GM12878 (cell line): ENCODE results near the gene RARA. TPM values are rescaled to one million over a fixed set of nuclear protein-coding genes. Genes with fewer than 3 reads are reported as not detected.

Experiments
- ATAC-seq: fragments of 200-7000 bp; cut with Tn5 transposase; 3 replicates; pipeline ENCODE4 v1.9.1; 2020; ENCODE audit warnings: mild to moderate bottlenecking, moderate library complexity
- BruUV-seq: library from RNA; stranded (reverse); fragments of 400-500 nt; replicated peaks from 2 replicates; lab custom pipeline; 2021; lab: Mats Ljungman, UMichigan
- CTCF ChIA-PET: fragments of 300-600 bp; sonication (Branson Sonifier 250); formaldehyde crosslinking; extraction: SDS; loops from one replicate; lab custom pipeline; 2021; ENCODE audit warnings: inconsistent platforms; lab: Yijun Ruan, JAX
- POLR2A ChIA-PET: fragments of 350-600 bp; formaldehyde crosslinking; extraction: SDS; loops from one replicate; lab custom pipeline; 2021; ENCODE audit warnings: inconsistent platforms; lab: Charles Lee
- RAD21 ChIA-PET: fragments of 300-600 bp; sonication (Branson Sonifier 250); formaldehyde crosslinking; loops from one replicate; lab custom pipeline; 2023; ENCODE audit warnings: antibody characterized with exemption; ENCODE audit not compliant: unreplicated experiment; lab: Charles Lee
- SMC1A ChIA-PET: fragments of 300-600 bp; sonication (Branson Sonifier 250); formaldehyde crosslinking; loops from one replicate; lab custom pipeline; 2023; ENCODE audit not compliant: unreplicated experiment, uncharacterized antibody; lab: Charles Lee
- DNase-seq: peaks from one replicate; pipeline ENCODE4 v3.0.0-alpha.2; 2011; ENCODE audit warnings: low read depth, low spot score
- FAIRE-seq: peaks from 3 replicates; lab custom pipeline; 2011; peaks lifted over from hg19 to GRCh38; lab: Jason Lieb, UNC
- H2AFZ ChIP-seq: 2 replicates; pipeline ENCODE4 v1.6.0; 2011; ENCODE audit warnings: low read depth, low read length, control low read depth; ENCODE audit not compliant: control insufficient read depth
- H3K27ac ChIP-seq: 2 replicates; pipeline ENCODE4 v1.5.1; 2011; ENCODE audit warnings: control low read depth; ENCODE audit not compliant: control insufficient read depth, insufficient read depth
- H3K27me3 ChIP-seq, 2 experiments: replicated peaks in 1 of 2; 2 replicates each; pipeline versions ENCODE4 v1.6.0 to v1.6.1; 2011; ENCODE audit warnings: low read length in 1 of 2; ENCODE audit not compliant: control insufficient read depth in 2 of 2, insufficient read depth in 2 of 2
- H3K36me3 ChIP-seq, 2 experiments: 2 replicates each; pipeline ENCODE4 v1.5.1; 2011; ENCODE audit warnings: low read length in 1 of 2; ENCODE audit not compliant: control insufficient read depth in 2 of 2, insufficient read depth in 2 of 2
- H3K4me1 ChIP-seq: 2 replicates; pipeline ENCODE4 v1.6.1; 2011; ENCODE audit warnings: mild to moderate bottlenecking, low read length, moderate library complexity, mixed read lengths; ENCODE audit not compliant: control insufficient read depth, insufficient read depth
- H3K4me2 ChIP-seq: 2 replicates; pipeline ENCODE4 v1.6.0; 2011; ENCODE audit warnings: control low read depth; ENCODE audit not compliant: control insufficient read depth, insufficient read depth
- H3K4me3 ChIP-seq: fragments of 200-600 bp; sonication (generic); 2 replicates; pipeline ENCODE4 v1.5.1; 2016
- H3K79me2 ChIP-seq: 2 replicates; pipeline ENCODE4 v1.6.0; 2011; ENCODE audit warnings: low read length; ENCODE audit not compliant: control insufficient read depth, insufficient read depth
- H3K9ac ChIP-seq: 2 replicates; pipeline ENCODE4 v1.8.0; 2011; ENCODE audit warnings: low read length, control low read depth, mixed read lengths; ENCODE audit not compliant: control insufficient read depth, insufficient read depth
- H3K9me3 ChIP-seq: replicated peaks from 3 replicates; pipeline ENCODE4 v1.5.1; 2011; ENCODE audit warnings: mild to moderate bottlenecking, low read length; ENCODE audit not compliant: control insufficient read depth, insufficient read depth
- H4K20me1 ChIP-seq: 2 replicates; pipeline ENCODE4 v1.6.0; 2011; ENCODE audit not compliant: control insufficient read depth, insufficient read depth
- CBX5 ChIP-seq: sonication (generic); IDR thresholded peaks from 2 replicates; pipeline ENCODE4 v1.6.1; 2016; ENCODE audit warnings: low read depth, moderate library complexity, mild to moderate bottlenecking, inconsistent platforms
- CEBPB ChIP-seq, 2 experiments: fragments of 150-350 bp in 1 of 2; IDR thresholded peaks; 2 replicates each; pipeline ENCODE4 v1.6.1; 2012 to 2014; ENCODE audit warnings: low read depth in 2 of 2, low read length in 2 of 2, borderline replicate concordance in 1 of 2, inconsistent platforms in 1 of 2
- EZH2 ChIP-seq: IDR thresholded peaks from 2 replicates; pipeline ENCODE4 v1.6.1; 2012; ENCODE audit warnings: low read depth, mild to moderate bottlenecking, control low read depth, inconsistent platforms, low read length, borderline replicate concordance; ENCODE audit not compliant: control insufficient read depth
- WGBS: methylation state at CpG from one replicate; pipeline ENCODE4 v1.1.6; 2016; ENCODE audit warnings: low lambda C conversion rate; ENCODE audit not compliant: insufficient replicate concordance, insufficient coverage; ENCODE audit errors: missing lambda C conversion rate; 5-methylcytosine and 5-hydroxymethylcytosine counted together
- in situ Hi-C: fragments of 300-500 bp; cut with MboI; formaldehyde crosslinking; loops from 9 replicates; pipeline ENCODE4 v1.14.3; 2018; ENCODE audit warnings: mixed read lengths
- intact Hi-C: fragments of 100-400 bp; cut with micrococcal nuclease; formaldehyde crosslinking; loops from one replicate; pipeline ENCODE4 v1.14.2; 2022; ENCODE audit not compliant: unreplicated experiment
- polyA plus RNA-seq, 11 experiments: library from polyadenylated mRNA; depleted of rRNA in 4 of 11; unstranded in 6 of 11; stranded (reverse) in 5 of 11; fragments of >200 nt; fragmentation: Nextera tagmentation in 4 of 11; fragmentation: Illumina TruSeq in 1 of 11; extraction: Ambion mirVana in 4 of 11; extraction: Trizol in 1 of 11; gene quantifications; 1 replicate in 1 of 11; 2 replicates in 10 of 11; pipeline versions ENCODE4 v1.2.1 to v1.2.3, GENCODE V29; 2011 to 2016; ENCODE audit warnings: inconsistent platforms in 2 of 11, missing spikeins in 2 of 11, low read depth in 1 of 11
- total RNA-seq, 4 experiments: library from RNA; depleted of rRNA in 3 of 4; stranded (reverse); fragments of >200 nt in 3 of 4; fragmentation: Illumina TruSeq in 1 of 4; extraction: Trizol in 1 of 4; gene quantifications; 2 replicates each; pipeline versions ENCODE4 v1.2.1 to v1.2.3, GENCODE V29; 2013 to 2021
- TF ChIP-seq, protein P1 (sequence below): fragments of 150-350 bp; IDR thresholded peaks from 2 replicates; pipeline ENCODE4 v1.6.1; 2014; ENCODE audit warnings: mild to moderate bottlenecking, low read depth, low read length

The RARA gene
- total and polyA plus RNA-seq, 10 of the 15 experiments (the other 5 are each of a cell fraction or from before 2014, with no cell fraction given), result 0.13 to 33.6 (median 13.6) TPM

DNA sequence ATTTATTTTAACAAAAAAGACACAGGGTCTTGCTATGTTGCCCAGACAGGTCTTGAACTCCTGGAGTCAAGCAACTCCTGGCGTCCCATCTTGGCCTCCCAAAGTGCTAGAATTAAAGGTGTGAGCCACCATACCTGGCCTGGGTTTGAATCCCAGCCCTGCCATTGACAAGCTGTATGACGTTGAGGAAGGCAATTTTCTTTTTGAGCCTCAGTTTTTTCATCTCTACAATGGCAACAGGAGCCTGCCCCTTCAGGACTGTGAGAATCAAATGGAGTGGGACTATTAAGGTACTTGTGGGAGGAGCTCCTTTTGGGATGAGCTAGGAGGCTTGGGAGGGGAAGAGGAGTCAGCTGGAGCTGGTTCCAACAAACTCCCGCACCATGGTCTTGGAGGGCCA is 6.2 kb downstream of the RARA start:
- in situ Hi-C loops, result no loop called here
- ChIA-PET RAD21 (interaction anchor here (0.8 to 2.4 kb wide), 5 partner anchors 8 to 39 kb away, joined by 3 to 6 read pairs (median 5); no protein-coding TSS in a partner anchor), SMC1A (interaction anchor here (1.0 to 1.7 kb wide), 3 partner anchors 8 to 30 kb away, joined by 3 to 11 read pairs (median 3); no protein-coding TSS in a partner anchor), CTCF (interaction anchor here (0.7 to 8.4 kb wide), 9 partner anchors 5 to 113 kb away, joined by 3 to 90 read pairs (median 6); partner anchors contain the start of gene RARA), POLR2A (interaction anchor here (9.8 kb wide), 1 partner anchor 9 kb away, joined by 123 read pairs; no protein-coding TSS in a partner anchor)
- no peaks in the 10 kb centered on the region for H3K27me3 ChIP-seq
- H3K9ac ChIP-seq, result no peak overlapping the region
- H2AFZ ChIP-seq, result no peak overlapping the region
- no peaks in the 10 kb centered on the region for H4K20me1 ChIP-seq
- peaks cover 24% of the 10 kb centered on the region for H3K79me2 ChIP-seq
- intact Hi-C loops, result loop anchor here (10.0 kb wide), 1 partner anchor 100 kb away; the partner anchor contains the start of gene TOP2A
- WGBS, result 63% methylated on average over 3 of the region's 3 CpGs
- no peak for DNase-seq
- peaks cover 52% of the 10 kb centered on the region for H3K4me1 ChIP-seq
- H3K9me3 ChIP-seq, result no peaks in the 10 kb centered on the region
- TF ChIP-seq, protein P1, sequence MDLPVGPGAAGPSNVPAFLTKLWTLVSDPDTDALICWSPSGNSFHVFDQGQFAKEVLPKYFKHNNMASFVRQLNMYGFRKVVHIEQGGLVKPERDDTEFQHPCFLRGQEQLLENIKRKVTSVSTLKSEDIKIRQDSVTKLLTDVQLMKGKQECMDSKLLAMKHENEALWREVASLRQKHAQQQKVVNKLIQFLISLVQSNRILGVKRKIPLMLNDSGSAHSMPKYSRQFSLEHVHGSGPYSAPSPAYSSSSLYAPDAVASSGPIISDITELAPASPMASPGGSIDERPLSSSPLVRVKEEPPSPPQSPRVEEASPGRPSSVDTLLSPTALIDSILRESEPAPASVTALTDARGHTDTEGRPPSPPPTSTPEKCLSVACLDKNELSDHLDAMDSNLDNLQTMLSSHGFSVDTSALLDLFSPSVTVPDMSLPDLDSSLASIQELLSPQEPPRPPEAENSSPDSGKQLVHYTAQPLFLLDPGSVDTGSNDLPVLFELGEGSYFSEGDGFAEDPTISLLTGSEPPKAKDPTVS, result no peak
- TF ChIP-seq CEBPB (IDR thresholded peaks at IDR 0.05; ENCODE audit: borderline replicate concordance in 1 of 2, low read depth in 2 of 2, low read length in 2 of 2), result no peak
- no peak for TF ChIP-seq EZH2
- no peak for TF ChIP-seq CBX5
- no TSS peak for BruUV-seq
- no peak overlapping the region for H3K4me3 ChIP-seq
- no peak for FAIRE-seq
- no peak overlapping the region for H3K4me2 ChIP-seq
- no peaks in the 10 kb centered on the region; a peak in 1 of 4 replicates for H3K36me3 ChIP-seq
- H3K27ac ChIP-seq, result no peak overlapping the region
- ATAC-seq, result no peak
